BE2C (cell line): ENCODE results near the gene IFITM10.

ENCODE experiments used
- DNase-seq: peaks from one replicate; pipeline ENCODE4 v3.0.0-alpha.2; 2020
- H3K27me3 ChIP-seq: fragments of 250-450 bp; sonication (Bioruptor Pico); 2 replicates; pipeline ENCODE4 v1.5.1; 2020; ENCODE audit warnings: mild to moderate bottlenecking
- H3K36me3 ChIP-seq: fragments of 250-450 bp; sonication (Bioruptor Pico); 2 replicates; pipeline ENCODE4 v1.5.1; 2020; ENCODE audit warnings: mild to moderate bottlenecking
- H3K4me1 ChIP-seq: fragments of 250-450 bp; sonication (Bioruptor Pico); 2 replicates; pipeline ENCODE4 v1.5.1; 2020
- H3K4me3 ChIP-seq: 2 replicates; pipeline ENCODE4 v1.5.1; 2011; ENCODE audit warnings: low read depth, low read length
- H3K9me3 ChIP-seq: fragments of 250-450 bp; sonication (Bioruptor Pico); 2 replicates; pipeline ENCODE4 v1.5.1; 2020
- CTCF ChIP-seq: IDR thresholded peaks from 2 replicates; pipeline ENCODE4 v1.5.1; 2012; ENCODE audit warnings: mild to moderate bottlenecking, low read depth, low read length

Gene IFITM10

GRCh38 chr11:1745701-1746320, 4.6 kb downstream of the IFITM10 start:
- H3K27me3 ChIP-seq, result peaks cover 22% of the 10 kb centered on the region
- no peaks in the 10 kb centered on the region for H3K36me3 ChIP-seq
- no peaks in the 10 kb centered on the region for H3K9me3 ChIP-seq
- H3K4me3 ChIP-seq, result no peak overlapping the region
- no peak for DNase-seq
- no peaks in the 10 kb centered on the region; the same call in 1 of the 2 replicates for H3K4me1 ChIP-seq
- TF ChIP-seq CTCF, result no peak

GRCh38 chr11:1744891-1745700, 5.3 kb downstream of the IFITM10 start:
- Histone ChIP-seq H3K4me1 (no peaks in the 10 kb centered on the region), H3K36me3 (no peaks in the 10 kb centered on the region), H3K4me3 (no peak overlapping the region), H3K27me3 (peaks cover 22% of the 10 kb centered on the region), H3K9me3 (no peaks in the 10 kb centered on the region)
- no peak for DNase-seq
- TF ChIP-seq CTCF, result no peak

- no peaks in the 10 kb centered on the region for H3K4me1 ChIP-seq
- no peaks in the 10 kb centered on the region for H3K9me3 ChIP-seq
- no peak overlapping the region for H3K4me3 ChIP-seq
- no peaks in the 10 kb centered on the region for H3K36me3 ChIP-seq
- no peak for TF ChIP-seq CTCF
- peaks cover 16% of the 10 kb centered on the region for H3K27me3 ChIP-seq
- DNase-seq, result no peak
Observed at GRCh38 chr11:1744137-1744886, 6.1 kb downstream of the IFITM10 start.

- no peak for DNase-seq
- no peak overlapping the region for H3K4me3 ChIP-seq
- H3K4me1 ChIP-seq, result no peaks in the 10 kb centered on the region
- no peaks in the 10 kb centered on the region for H3K9me3 ChIP-seq
- no peak for TF ChIP-seq CTCF
- peaks cover 10% of the 10 kb centered on the region for H3K27me3 ChIP-seq
- no peaks in the 10 kb centered on the region for H3K36me3 ChIP-seq
Observed at GRCh38 chr11:1743585-1744136, 6.7 kb downstream of the IFITM10 start.

- Histone ChIP-seq H3K27me3 (peaks cover 4% of the 10 kb centered on the region), H3K4me3 (no peak overlapping the region), H3K36me3 (no peaks in the 10 kb centered on the region), H3K9me3 (no peaks in the 10 kb centered on the region), H3K4me1 (no peaks in the 10 kb centered on the region)
- DNase-seq, result no peak
- TF ChIP-seq CTCF, result no peak
Observed at GRCh38 chr11:1742869-1743584, 7.4 kb downstream of the IFITM10 start.
